Cerebellar cortex (tissue), 1 donor: ENCODE data around the gene SLC25A42.
"Not testable (repeated sequence)": the region's sequence is repeated elsewhere in the genome, so short reads cannot be mapped to it uniquely, and the experiment has no call there.

Experiments
- DNase-seq: peaks from one replicate; pipeline ENCODE4 v3.0.0-alpha.2; 2015; ENCODE audit warnings: low spot score

The SLC25A42 gene

GRCh38 chr19:19105365-19106055 is 41.7 kb downstream of the SLC25A42 start:
- DNase-seq, result peak; percentile 19

GRCh38 chr19:19106056-19106551 is 42.3 kb downstream of the SLC25A42 start:
- no peak for DNase-seq

GRCh38 chr19:19106938-19107337 is 43.1 kb downstream of the SLC25A42 start:
- DNase-seq, result not testable (repeated sequence)

- DNase-seq, result no peak
Observed at GRCh38 chr19:19107654-19108053, 43.9 kb downstream of the SLC25A42 start.

- DNase-seq, result no peak
Observed at GRCh38 chr19:19109601-19110000, 45.8 kb downstream of the SLC25A42 start.

GRCh38 chr19:19110410-19111135 is 46.8 kb downstream of the SLC25A42 start:
- peak; percentile 19 for DNase-seq

GRCh38 chr19:19111136-19111835 is 47.5 kb downstream of the SLC25A42 start:
- DNase-seq, result no peak

GRCh38 chr19:19111967-19112580 is 48.3 kb downstream of the SLC25A42 start:
- no peak for DNase-seq

GRCh38 chr19:19113040-19113626 is 49.3 kb downstream of the SLC25A42 start:
- peak; percentile 22 for DNase-seq

- DNase-seq, result no peak
Observed at GRCh38 chr19:19115954-19116353, 52.2 kb downstream of the SLC25A42 start.

GRCh38 chr19:19119325-19120237 is 55.8 kb downstream of the SLC25A42 start:
- no peak for DNase-seq

- DNase-seq, result peak; percentile 27
Observed at GRCh38 chr19:19120308-19121231, 56.8 kb downstream of the SLC25A42 start.

GRCh38 chr19:19121371-19121770 is 57.6 kb downstream of the SLC25A42 start:
- DNase-seq, result no peak

- no peak for DNase-seq
Observed at GRCh38 chr19:19122902-19123301, 59.1 kb downstream of the SLC25A42 start.

GRCh38 chr19:19123386-19123785 is 59.6 kb downstream of the SLC25A42 start:
- DNase-seq, result no peak

GRCh38 chr19:19126102-19126501 is 62.3 kb downstream of the SLC25A42 start:
- DNase-seq, result no peak

GRCh38 chr19:19131989-19132388 is 68.2 kb downstream of the SLC25A42 start:
- DNase-seq, result no peak

GRCh38 chr19:19132912-19133311 is 69.1 kb downstream of the SLC25A42 start:
- DNase-seq, result no peak

GRCh38 chr19:19133985-19134384 is 70.2 kb downstream of the SLC25A42 start:
- DNase-seq, result no peak

GRCh38 chr19:19134687-19135158 is 70.9 kb downstream of the SLC25A42 start:
- DNase-seq, result no peak
